Spinal cord (tissue), 10 donors: ENCODE data around the gene RGS12. TPM values are rescaled to one million over a fixed set of nuclear protein-coding genes. Genes with fewer than 3 reads are reported as not detected.

Experiments used
- DNase-seq, 6 donors: peaks; one replicate each; pipeline versions ENCODE4 v3.0.0 to v3.0.0-alpha.2; 2013 to 2015; ENCODE audit warnings: low spot score in 6 of 6, low read depth in 4 of 6
- H3K27ac ChIP-seq: one replicate; pipeline ENCODE4 v1.5.1; 2013; ENCODE audit warnings: low read depth, low read length, control low read depth
- H3K27me3 ChIP-seq: one replicate; pipeline ENCODE4 v1.6.1; 2013; ENCODE audit warnings: low read length; ENCODE audit not compliant: control insufficient read depth, insufficient read depth
- H3K36me3 ChIP-seq: one replicate; pipeline ENCODE4 v1.6.1; 2013; ENCODE audit warnings: low read length; ENCODE audit not compliant: control insufficient read depth, insufficient read depth
- H3K4me1 ChIP-seq: one replicate; pipeline ENCODE4 v1.6.1; 2013; ENCODE audit warnings: low read length; ENCODE audit not compliant: control insufficient read depth, insufficient read depth
- H3K4me3 ChIP-seq: one replicate; pipeline ENCODE4 v1.5.1; 2013; ENCODE audit warnings: low read depth, low read length, control low read depth
- H3K9me3 ChIP-seq: one replicate; pipeline ENCODE4 v1.6.1; 2013; ENCODE audit warnings: low read length; ENCODE audit not compliant: control insufficient read depth, insufficient read depth
- WGBS: methylation state at CpG from one replicate; pipeline ENCODE4 v1.1.5; 2013; ENCODE audit warnings: missing lambda C conversion rate; ENCODE audit not compliant: insufficient coverage; 5-methylcytosine and 5-hydroxymethylcytosine counted together
- polyA plus RNA-seq, 2 donors: library from polyadenylated mRNA; unstranded; fragments of 120-200 nt; gene quantifications; one replicate each; pipeline ENCODE4 v1.2.1, GENCODE V29; 2013; ENCODE audit not compliant: insufficient read length in 2 of 2
- total RNA-seq, 2 donors: library from RNA; depleted of rRNA in 1 of 2; stranded (reverse); fragments of 120-200 nt in 1 of 2; fragments of >200 nt in 1 of 2; gene quantifications; one replicate each; pipeline versions ENCODE4 v1.2.3 to v1.2.4, GENCODE V29; 2013 to 2014
- donor health status: healthy.

Gene RGS12
- total and polyA plus RNA-seq, 4 donors: 30.8 to 96.3 (median 60.9) TPM

GRCh38 chr4:3288571-3289094 is 4.2 kb upstream of the RGS12 start:
- Histone ChIP-seq H3K9me3 (no peaks in the 10 kb centered on the region), H3K27ac (no peak overlapping the region), H3K4me1 (peaks cover 55% of the 10 kb centered on the region), H3K36me3 (peaks cover 11% of the 10 kb centered on the region), H3K4me3 (no peak overlapping the region), H3K27me3 (no peaks in the 10 kb centered on the region)
- 89% methylated on average over 11 of the region's 11 CpGs for WGBS
- DNase-seq: no peak

- WGBS: 65% methylated on average over 5 of the region's 11 CpGs
- H3K36me3 ChIP-seq: peaks cover 16% of the 10 kb centered on the region
- no peaks in the 10 kb centered on the region for H3K9me3 ChIP-seq
- H3K4me3 ChIP-seq: no peak overlapping the region
- H3K27me3 ChIP-seq: no peaks in the 10 kb centered on the region
- DNase-seq: no peak
- H3K27ac ChIP-seq: no peak overlapping the region
- peaks cover 70% of the 10 kb centered on the region for H3K4me1 ChIP-seq
Observed at GRCh38 chr4:3290476-3290875, 2.3 kb upstream of the RGS12 start.

DNA sequence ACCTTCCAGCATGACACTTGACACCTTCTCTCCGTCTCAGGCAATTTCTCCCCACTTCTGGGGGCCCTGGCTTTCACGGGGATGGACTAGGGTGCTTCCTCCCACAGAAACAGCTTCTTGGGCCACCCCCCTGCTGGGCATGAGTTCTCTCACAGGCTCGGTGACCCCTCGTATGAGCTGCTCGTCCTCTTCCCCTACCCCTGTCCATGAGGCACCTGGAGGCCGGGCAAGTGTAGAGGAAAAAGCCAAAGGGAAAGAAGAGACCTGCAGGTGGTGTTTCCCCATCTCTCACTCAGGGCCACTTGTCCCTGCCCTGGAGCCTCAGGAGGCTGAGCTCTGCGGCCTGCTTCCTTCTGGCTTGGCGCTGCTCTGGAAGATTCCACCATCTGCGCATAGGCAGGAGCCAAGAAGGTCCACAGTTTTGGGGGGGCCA is 1.9 kb upstream of the RGS12 start:
- DNase-seq: no peak
- peak overlapping the region; percentile 96 for H3K27ac ChIP-seq
- peaks cover 67% of the 10 kb centered on the region for H3K4me1 ChIP-seq

GRCh38 chr4:3291411-3291968 is 1.3 kb upstream of the RGS12 start:
- H3K4me1 ChIP-seq: peaks cover 61% of the 10 kb centered on the region
- H3K9me3 ChIP-seq: no peaks in the 10 kb centered on the region
- DNase-seq: no peak
- peak overlapping the region; percentile 96 for H3K27ac ChIP-seq
- H3K4me3 ChIP-seq: peak overlapping the region; percentile 85
- H3K27me3 ChIP-seq: no peaks in the 10 kb centered on the region
- H3K36me3 ChIP-seq: peaks cover 20% of the 10 kb centered on the region
- WGBS: 21% methylated on average over 19 of the region's 24 CpGs

More for the DNA sequence above, 1.9 kb upstream of the RGS12 start:
- H3K9me3 ChIP-seq: no peaks in the 10 kb centered on the region
- 81% methylated on average over 5 of the region's 9 CpGs for WGBS
- no peaks in the 10 kb centered on the region for H3K27me3 ChIP-seq
- peaks cover 18% of the 10 kb centered on the region for H3K36me3 ChIP-seq
- H3K4me3 ChIP-seq: no peak overlapping the region

DNA sequence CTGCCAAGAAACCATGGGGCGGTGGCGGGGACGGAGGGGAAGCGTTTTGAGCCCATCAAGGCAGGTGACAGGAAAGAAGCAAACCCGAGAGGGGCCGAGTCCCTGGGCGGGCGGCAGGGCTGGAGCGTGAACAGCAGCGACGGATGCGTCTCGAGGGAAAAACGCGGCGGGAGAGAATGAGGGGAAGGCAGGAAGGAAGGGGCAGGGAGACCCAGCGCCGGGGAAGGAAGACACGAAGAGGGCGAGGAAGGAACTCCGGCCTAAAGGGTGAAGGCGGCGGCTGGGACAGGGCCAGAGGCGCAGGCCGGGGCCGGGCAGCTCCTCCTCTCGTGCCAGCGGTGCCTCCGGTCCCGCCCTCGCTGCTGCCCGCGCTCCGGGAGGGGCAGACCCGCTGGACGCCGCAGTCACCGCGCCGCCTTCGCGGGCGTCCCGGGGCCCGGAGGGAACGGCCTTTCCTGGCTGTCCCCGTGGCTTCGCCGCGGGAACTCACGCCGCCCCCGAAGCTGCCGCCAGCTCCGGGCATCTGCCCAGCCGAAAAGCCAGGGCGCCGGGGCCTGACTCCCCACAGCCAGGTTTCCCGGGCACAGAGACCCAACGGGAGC is 751 bp upstream of the RGS12 start:
- H3K4me1 ChIP-seq: peaks cover 55% of the 10 kb centered on the region
- peak in 2 of 6 donors; percentile 72 to 74 for DNase-seq
- H3K27ac ChIP-seq: peak overlapping the region; percentile 96
- H3K4me3 ChIP-seq: peak overlapping the region; percentile 85
- H3K27me3 ChIP-seq: no peaks in the 10 kb centered on the region
- no peaks in the 10 kb centered on the region for H3K9me3 ChIP-seq
- H3K36me3 ChIP-seq: peaks cover 18% of the 10 kb centered on the region
- WGBS: under 1% methylated on average over 60 of the region's 60 CpGs

GRCh38 chr4:3293401-3294391 is 875 bp downstream of the RGS12 start:
- peak in 2 of 6 donors; percentile 44 to 59 for DNase-seq
- no peaks in the 10 kb centered on the region for H3K27me3 ChIP-seq
- H3K9me3 ChIP-seq: no peaks in the 10 kb centered on the region
- peak overlapping the region; percentile 79 for H3K27ac ChIP-seq
- peak overlapping the region; percentile 70 for H3K4me3 ChIP-seq
- WGBS: 7% methylated on average over 41 of the region's 42 CpGs
- peaks cover 39% of the 10 kb centered on the region for H3K4me1 ChIP-seq
- peaks cover 17% of the 10 kb centered on the region for H3K36me3 ChIP-seq

DNA sequence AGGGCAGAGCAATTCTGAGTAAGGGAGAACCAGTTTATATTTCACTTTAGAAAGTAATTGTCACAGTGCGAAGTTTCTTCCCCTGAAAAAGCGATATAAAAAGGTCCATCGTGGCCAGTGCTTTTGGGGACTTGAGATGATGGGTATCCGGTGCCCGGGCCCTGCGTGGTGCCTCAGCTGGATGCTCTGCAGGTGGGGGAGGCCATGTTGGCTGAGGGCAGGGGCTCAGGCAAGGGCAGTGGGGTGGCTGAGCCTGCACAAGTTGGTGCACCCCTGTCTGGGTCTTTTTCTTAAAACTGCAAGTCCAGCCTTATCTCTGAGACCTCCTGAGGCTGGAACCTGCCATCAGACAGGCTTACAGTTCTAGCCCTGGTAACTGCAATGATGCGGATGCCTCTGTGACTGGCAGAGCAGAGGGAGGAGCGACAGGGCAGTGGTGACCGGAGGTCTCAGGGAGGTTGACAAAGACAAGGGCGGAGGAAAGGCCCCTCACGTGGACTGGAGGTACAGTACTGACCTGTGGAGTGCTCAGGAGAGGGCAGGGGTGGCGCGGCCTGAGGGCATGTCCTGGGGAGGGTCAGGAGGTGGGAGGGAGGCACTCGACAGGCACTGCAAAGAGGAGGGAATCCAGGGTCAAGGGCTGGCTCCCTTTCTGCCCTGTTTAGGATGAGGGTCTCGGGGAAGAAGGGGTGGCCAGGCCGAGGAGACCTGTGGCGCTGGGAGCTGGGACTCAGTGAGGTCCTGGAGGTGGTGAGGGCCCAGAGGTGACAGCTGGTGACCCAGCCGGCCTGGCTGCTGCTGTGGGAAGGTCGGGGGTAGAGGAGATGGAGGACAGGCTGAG is 1.8 kb downstream of the RGS12 start:
- Histone ChIP-seq H3K9me3 (no peaks in the 10 kb centered on the region), H3K4me3 (no peak overlapping the region), H3K36me3 (peaks cover 17% of the 10 kb centered on the region), H3K27ac (no peak overlapping the region), H3K27me3 (no peaks in the 10 kb centered on the region), H3K4me1 (peaks cover 44% of the 10 kb centered on the region)
- 72% methylated on average over 19 of the region's 19 CpGs for WGBS
- DNase-seq: no peak

DNA sequence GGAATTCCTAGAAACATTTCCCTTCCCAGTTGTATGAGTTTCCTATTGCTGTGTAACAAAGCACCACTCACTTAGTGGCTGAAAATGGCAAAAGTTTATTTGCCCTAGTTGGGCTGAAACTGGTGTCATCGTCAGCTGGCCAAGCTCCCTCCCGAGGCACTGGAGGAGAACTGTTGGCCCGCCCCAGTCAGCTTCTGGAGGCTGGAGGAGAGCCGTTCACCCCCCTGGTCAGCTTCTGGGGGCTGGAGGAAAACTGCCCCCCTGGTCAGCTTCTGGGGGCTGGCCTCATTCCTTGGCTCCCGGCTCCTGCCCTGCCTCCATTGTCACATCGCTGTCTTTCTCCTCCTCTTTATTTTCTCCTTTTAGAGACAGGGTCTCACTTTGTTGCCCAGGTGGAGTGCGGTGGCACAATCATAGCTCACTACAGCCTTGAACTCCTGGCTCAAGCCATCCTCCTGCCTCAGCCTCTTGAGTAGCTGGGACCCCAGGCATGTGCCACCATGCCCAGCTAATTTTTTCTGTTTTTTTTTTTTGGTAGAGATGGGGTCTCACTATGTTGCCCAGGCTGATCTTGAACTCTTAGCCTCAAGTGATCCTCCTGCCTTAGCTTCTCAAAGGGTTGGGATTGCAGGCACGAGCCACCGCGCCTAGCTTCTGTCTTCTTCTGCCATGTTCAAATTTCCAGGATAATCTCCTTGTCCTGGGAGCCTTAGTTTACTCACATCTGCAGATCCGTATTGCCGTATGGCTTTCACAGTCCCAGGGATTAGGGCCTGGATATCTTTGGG is 3.2 kb downstream of the RGS12 start:
- Histone ChIP-seq H3K36me3 (peaks cover 12% of the 10 kb centered on the region), H3K4me3 (no peak overlapping the region), H3K9me3 (no peaks in the 10 kb centered on the region), H3K27ac (no peak overlapping the region), H3K4me1 (peaks cover 51% of the 10 kb centered on the region), H3K27me3 (no peaks in the 10 kb centered on the region)
- 79% methylated on average over 12 of the region's 12 CpGs for WGBS
- no peak for DNase-seq
